HG03342 (cell line): Measurements from ENCODE around the gene CIDEC.

Source experiments
- ATAC-seq: cut with Tn5 transposase; IDR thresholded peaks from one replicate; pipeline ENCODE4 v1.9.1; 2021; ENCODE audit warnings: mild to moderate bottlenecking, moderate library complexity; ENCODE audit not compliant: unreplicated experiment

The CIDEC gene

GRCh38 chr3:9817436-9817835 is 62.6 kb downstream of the CIDEC start:
- ATAC-seq = no peak
